ENCODE results near the gene OFD1.
A peak's percentile ranks its signal among the peaks of the same experiment; 100 is the strongest.

Gene OFD1, protein sequence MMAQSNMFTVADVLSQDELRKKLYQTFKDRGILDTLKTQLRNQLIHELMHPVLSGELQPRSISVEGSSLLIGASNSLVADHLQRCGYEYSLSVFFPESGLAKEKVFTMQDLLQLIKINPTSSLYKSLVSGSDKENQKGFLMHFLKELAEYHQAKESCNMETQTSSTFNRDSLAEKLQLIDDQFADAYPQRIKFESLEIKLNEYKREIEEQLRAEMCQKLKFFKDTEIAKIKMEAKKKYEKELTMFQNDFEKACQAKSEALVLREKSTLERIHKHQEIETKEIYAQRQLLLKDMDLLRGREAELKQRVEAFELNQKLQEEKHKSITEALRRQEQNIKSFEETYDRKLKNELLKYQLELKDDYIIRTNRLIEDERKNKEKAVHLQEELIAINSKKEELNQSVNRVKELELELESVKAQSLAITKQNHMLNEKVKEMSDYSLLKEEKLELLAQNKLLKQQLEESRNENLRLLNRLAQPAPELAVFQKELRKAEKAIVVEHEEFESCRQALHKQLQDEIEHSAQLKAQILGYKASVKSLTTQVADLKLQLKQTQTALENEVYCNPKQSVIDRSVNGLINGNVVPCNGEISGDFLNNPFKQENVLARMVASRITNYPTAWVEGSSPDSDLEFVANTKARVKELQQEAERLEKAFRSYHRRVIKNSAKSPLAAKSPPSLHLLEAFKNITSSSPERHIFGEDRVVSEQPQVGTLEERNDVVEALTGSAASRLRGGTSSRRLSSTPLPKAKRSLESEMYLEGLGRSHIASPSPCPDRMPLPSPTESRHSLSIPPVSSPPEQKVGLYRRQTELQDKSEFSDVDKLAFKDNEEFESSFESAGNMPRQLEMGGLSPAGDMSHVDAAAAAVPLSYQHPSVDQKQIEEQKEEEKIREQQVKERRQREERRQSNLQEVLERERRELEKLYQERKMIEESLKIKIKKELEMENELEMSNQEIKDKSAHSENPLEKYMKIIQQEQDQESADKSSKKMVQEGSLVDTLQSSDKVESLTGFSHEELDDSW

DNA sequence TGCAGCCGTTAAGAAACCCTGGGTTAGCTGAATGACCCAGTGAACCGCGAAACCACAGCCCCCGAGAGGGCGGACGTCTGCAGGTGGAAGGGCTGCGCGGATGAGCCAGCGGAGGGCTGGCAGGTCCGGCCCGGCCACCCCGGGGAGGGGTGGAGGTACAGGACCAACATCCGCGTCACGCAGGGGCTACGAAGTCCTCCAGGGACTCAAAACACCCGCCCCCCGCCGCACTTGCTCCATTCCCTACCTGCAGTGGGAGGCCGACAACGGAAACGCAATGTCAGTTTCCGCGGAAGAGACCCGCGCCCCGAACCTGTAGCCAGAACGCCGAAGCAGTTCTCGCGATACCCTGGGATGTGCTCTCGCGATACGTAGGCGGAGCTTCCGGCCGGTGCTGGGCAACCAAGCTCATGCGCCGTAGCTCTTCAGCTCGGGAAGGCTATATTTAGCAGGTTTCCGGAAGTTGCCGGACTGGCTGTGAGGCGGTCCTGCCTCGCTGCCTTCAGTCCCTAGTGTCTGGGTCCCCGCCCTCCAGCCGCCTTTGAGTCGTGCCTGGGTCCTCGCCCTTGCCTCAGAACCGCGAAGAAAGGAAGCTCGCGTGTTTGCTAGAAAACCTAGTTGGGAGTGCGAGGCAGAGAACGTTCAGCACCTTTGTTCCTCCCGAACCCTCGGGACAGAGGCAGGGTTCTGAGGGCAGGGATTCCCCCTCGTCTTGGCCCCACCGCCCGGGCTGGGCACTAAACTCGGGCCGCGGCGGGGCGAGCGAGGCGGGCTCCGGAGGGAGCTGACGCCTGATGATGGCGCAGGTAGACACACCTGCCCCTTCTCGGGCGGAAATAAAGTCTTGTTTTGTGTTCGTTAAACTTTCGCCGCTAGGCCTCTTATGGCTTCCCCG is at the start of gene OFD1, which contains the start of gene TRAPPC2:
OFD1 (plus strand) TSS at position 471 of the 895 bp plus-strand sequence; CDS start at position 795, 324 bp downstream.
TRAPPC2 (minus strand) TSS at position 343 of the 895 bp plus-strand sequence. CDS start 14,657 bp downstream, outside the sequence.
- peak; percentile 94 for DNase-seq (ENCODE audit: low spot score)

DNA sequence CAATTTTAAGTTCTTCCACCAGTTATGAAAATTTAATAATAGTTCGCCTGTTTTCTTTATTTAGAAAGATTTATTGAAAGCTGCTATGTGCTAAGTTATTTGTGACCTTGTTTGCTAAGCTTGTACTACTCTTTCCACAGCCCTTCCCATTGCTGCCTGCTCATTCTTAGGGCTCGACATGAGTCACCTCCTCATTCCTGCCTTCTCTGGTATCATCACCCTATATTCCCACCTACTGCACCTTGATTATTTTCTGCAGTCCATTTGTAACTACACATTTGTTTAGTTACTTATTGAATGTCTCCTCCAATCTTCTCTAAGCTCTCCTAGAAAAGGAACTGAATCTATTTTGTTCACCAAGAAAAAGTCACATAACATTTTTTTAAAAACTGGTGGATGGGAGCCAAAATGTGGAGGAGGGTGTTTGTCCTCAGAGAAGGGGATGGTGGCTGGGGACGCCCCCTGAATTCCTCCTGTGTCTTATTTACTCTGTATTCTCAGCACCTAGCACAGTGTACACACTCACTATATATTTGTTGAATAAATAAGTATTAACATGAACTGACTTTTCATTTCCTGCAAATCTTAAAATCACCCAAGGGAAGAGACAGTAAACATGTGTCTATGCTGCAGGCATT is 49.3 kb upstream of the OFD1 start:
- no peak for DNase-seq (ENCODE audit: low spot score)

DNA sequence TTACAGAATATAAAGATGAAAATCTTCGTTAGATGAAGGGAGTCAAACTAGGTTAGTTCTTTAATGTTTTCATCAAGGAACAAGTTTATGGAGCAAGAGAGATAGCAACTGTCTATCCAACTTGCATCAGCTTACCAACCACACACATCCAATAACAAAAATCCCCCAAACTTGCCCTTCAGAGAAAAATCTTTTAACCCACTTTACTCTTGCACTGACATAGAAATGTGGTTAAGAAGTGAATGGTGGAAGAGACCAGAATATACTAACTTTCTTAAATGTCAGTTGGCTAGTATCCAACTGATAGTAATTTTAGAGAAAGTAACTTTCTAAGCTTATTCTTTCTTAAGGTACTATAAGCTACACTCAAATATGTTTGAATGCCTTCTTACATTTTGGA is 47.3 kb upstream of the OFD1 start:
- no peak for DNase-seq (ENCODE audit: low spot score)

DNA sequence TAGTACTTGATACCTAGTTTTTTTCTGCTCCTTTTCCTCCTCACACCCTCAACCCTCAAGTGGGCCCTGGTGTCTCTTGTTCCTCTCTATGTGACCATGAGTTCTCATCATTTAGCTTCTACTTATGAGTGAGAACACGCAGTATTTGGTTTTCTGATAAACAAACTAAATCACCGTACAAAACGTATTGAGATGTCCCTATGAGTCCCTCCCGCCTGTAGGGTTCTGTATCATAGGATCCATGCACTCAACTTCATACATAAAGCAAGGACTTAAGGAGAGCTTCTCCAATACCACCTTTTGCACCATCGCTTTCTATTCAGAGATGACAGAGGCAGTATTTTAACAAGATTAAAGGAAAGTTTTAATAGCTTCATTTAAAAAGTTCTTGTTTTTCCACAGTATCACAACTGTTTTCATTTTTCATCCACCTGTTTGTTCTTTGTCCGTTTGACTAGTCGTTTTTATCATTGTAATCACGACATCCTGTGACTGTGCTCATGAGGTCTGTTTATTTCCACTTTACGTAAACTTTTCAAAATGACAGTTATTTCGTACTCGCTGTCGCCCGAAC is 46.1 kb upstream of the OFD1 start:
- DNase-seq (ENCODE audit: low spot score) = no peak

DNA sequence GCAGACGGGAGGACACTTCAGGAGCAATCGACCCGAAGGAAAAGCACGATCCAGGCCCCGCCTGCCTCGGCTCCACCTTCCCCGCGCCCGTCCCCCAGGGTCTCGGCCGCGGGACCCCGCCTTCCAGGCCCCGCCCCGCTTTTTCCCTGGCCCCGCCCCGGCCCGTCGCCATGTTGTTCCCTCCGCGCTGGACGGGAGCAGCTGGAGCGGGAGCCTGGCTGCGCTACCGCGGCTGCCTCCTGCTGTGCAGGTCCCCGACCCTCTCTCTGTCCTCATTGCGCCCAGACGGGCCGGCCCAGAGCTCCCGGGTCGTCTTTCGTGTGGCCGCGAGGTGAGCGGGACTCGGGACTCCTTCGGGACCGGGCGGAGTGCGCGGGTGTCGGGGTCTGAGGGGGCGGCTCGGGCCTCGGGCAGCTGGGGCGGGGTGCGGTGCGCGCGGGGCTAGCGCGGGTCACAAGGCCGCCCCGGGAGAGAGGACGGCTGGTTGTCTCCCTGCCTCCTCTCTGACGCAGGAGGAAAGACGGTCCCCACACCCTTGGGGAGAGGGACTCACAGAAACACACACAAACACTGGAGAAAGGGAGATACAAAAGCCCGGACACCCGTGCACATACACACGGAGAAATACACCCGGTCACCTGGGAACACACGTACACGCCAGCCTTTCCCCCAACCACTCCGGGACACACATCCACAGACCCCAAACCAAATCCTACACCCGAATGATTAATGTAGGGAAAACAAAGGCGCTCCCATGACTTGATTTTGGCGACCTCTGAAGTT is 45.4 kb upstream of the OFD1 start, which contains the start of gene RAB9A:
RAB9A (plus strand) TSS at position 171 of the 783 bp plus-strand sequence. CDS start 19,619 bp downstream, outside the sequence.
- peak; percentile 74 for DNase-seq (ENCODE audit: low spot score)

DNA sequence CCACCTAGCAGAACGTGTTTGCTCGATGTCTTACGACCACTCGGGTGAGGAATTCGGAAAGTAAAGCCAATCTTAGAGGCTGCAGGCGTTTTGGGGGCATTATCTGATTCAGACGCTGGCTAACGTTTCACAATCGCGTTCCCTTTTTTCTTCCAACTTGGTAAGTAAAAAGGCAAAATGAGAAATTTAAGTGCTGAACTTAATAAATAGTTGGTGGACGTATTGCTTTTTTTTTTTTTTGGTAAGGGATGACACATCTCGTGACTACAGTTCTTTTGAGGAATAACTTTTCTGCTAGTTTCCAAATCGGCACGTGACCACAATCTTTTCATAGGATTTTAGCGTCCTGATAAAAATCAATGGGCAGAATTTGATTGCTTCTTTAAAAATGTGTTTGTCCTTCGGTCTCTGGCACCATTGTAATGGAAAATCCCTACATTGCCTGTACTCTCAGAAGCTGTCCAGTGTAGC is 44.8 kb upstream of the OFD1 start:
- no peak for DNase-seq (ENCODE audit: low spot score)

DNA sequence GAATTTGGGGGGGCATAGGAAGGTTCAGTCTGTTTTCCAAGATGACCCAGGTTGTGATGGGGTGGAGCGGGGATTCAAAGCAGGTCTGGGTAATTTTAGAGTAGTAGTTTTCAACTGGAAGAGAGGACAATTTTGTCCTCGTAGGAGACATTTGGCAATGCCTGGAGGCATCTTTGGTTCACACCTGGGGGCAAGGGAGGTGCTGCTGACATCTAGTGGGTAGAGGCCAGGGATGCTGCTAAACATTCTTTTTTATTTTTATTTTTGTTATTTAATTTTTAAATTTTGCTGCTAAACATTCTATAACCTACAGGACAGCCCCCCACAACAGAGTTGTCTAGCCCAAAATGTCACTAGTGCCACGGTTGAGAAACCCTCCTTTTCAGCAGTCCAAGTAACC is 43.7 kb upstream of the OFD1 start:
- DNase-seq (ENCODE audit: low spot score) = no peak

DNA sequence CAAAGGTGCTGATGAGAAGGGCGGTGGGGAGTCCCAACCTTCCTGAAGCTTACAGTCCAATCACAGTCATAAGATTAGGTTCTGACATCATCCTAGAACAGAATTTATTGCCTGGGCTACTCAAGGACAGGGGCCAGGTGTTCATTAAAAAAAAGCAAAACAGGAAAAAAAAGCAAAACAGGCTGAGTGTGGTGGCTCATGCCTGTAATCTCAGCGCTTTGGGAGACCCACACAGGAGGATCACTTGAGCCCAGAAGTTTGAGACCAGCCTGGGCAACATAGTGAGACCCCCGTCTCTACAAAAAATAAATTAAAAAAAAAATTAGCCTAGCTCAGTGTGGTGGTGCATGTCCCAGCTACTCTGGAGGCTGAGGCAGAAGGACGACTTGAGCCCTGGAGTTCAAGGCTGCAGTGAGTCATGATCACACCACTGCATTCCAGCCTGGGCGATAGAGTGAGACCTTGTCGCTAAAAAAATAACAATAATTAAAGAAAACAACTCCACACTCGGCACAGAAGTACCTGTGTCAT is 42.6 kb upstream of the OFD1 start:
- DNase-seq (ENCODE audit: low spot score) = no peak

DNA sequence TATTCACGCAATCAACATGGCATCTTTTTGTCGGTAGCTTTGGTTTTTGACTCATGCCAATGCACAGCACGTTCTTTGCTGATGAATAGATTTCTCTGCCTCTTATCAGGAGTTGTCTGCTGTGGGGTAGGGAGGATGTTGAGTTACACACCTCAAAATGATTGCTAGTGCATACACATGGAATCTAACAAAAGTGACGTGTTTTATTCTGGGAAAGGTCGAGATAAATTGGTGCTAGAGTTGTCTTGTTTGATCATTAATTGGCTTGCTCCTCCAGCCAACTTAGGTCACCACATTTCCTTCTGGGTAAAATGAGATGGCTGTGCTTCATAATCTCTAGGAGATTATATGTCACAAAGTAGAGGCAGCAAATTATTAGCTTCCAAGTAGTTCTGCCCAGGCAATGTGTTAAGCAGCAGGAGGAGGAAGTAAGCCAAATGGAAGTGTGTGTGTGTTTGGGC is 41.7 kb upstream of the OFD1 start:
- no peak for DNase-seq (ENCODE audit: low spot score)

DNA sequence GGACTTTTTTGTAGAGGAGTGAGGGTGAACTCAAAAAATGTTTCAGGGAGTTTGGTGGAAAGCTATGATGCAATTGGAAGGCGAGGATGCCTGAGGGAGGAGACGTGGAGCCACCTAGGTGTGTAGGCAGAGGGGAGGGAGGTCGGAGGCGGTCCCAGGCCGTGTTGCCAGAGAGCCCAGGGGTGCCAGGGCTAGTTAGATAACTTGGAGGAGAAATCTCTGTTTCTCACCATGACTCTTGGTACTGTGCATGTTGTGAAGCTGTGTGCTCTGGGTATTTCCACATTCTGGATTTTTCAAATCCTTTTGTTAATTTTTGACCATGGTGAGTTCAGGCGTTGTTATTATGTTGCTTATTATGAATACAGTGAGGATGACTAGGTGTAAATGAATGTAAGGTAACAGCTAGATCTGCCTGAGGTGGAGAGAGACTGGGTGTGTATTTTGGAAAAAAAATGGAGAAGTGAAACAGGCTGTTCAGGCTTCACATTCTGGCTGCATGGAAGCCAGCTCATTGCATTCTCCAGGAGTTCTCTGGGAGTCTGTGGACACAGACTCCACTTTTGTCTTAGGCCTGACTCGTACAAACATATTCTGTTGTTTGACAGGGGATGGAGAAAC is 41.1 kb upstream of the OFD1 start:
- no peak for DNase-seq (ENCODE audit: low spot score)

DNA sequence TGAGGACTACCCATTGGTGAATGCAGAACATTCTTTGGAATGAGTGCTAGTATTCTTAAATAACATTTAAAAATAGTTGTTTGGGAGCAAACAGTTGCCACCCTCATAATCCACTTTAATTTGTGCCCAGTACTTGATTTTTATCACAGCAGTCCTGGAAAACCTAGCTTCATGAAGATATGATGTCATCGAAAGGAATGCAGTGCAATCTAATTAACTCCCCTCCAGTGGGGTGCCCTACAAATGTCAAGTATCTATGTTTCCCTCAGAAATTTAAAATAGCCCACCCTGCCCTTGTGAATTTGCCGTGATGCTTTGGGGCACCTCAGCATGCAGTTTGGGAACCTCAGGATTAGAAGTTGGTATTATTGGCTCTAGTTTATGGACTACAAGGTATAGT is 40.2 kb upstream of the OFD1 start:
- DNase-seq (ENCODE audit: low spot score) = no peak

DNA sequence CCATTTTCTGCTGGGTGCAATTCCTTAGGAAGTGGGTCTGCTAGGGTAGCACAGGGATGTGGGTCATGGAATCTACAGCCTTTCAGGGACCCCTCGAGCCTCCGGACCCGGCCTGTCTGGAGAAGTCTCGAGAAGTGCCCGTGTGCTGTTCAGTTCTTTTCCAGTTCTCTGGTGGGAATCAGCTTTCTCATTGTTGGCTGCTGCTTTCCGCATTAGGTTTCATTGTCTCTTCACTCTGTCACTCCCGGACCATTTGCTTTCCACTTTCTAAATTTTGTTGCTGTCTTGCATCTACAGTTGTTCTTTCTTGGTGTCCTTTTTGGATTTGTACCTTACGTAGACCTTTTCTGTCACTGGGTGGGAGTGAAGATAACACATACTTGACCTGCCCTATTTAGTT is 39.6 kb upstream of the OFD1 start:
- DNase-seq (ENCODE audit: low spot score) = no peak

DNA sequence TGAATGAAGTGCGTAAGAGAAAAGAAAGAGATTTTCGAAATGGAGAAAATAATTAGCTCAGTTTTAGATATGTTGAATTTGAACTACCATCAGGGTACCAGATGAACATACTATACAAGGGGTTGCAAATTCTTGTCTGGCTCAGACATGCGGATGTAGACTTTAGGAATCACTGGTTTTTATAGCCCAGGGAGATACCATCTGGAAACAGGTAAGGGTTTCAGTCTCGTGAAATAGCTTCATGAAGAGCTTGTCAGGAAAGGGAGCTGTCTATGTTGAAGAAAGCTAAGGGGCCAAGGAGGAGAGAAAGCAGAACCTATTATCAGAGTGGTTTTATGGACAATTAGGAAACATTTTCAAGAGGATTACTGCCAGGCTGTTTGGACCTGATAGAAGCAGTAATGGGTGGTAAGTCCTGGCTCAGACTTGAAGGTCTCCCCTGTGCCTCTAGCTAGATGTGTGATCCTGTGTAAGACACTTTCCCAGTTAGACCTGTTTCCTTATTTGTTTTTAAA is 38.9 kb upstream of the OFD1 start:
- DNase-seq (ENCODE audit: low spot score) = no peak

DNA sequence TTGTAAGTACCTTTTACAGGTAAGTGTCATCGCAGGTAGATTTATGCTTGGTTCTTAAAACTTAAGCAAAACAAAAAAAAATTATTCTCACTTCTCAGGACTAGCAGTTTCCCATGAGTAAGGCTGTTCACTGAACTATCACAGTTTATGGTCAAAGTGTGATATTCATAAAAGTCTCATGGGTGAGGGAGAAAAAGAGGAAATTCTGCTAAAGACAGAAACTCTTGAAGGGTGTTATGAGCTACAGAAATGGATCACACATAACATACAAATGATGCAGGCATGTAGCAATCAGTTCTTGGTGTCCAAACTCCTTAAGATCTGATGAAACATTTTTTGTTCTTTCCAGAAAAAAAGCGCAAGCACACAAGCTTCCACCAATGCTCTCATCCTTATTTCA is 37.1 kb upstream of the OFD1 start:
- no peak for DNase-seq (ENCODE audit: low spot score)

DNA sequence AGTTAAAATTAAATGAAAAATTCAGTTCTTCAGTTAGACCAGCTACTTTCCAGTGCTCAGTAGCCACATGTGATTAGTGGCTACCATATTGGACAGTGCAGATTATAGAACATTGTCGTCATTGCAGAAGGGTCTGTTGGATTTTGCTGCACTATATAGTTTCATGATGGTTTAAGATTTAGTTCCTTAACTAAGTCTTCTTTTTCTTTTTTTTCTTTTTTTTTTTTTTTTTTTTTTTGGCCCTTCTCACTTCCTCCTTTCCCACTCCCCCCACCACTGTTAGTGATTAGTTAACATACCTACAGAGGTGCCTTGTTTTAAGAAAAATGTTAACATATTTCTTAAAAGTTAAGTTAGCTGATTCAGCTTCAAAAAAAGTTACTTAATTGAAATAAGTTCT is 36.6 kb upstream of the OFD1 start:
- no peak for DNase-seq (ENCODE audit: low spot score)

DNA sequence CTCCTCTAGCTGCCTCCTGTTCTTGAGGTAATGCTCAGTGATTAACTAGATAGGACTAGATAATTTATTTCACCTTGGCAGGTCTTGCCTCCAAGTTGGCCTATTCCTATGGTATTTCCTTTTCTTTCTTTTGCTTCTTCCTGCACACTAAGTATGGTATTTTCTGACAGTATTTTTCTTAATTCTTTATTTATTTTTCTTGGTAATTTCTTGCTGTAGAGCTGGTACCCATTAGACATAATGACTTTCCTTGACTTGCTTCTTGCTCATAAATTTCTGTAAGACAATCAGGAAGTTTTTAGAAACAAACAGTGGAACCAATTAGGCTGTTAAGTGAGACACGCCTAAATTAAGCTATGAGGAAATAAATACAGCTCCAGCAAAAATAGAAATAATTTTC is 36.1 kb upstream of the OFD1 start:
- DNase-seq (ENCODE audit: low spot score) = no peak

DNA sequence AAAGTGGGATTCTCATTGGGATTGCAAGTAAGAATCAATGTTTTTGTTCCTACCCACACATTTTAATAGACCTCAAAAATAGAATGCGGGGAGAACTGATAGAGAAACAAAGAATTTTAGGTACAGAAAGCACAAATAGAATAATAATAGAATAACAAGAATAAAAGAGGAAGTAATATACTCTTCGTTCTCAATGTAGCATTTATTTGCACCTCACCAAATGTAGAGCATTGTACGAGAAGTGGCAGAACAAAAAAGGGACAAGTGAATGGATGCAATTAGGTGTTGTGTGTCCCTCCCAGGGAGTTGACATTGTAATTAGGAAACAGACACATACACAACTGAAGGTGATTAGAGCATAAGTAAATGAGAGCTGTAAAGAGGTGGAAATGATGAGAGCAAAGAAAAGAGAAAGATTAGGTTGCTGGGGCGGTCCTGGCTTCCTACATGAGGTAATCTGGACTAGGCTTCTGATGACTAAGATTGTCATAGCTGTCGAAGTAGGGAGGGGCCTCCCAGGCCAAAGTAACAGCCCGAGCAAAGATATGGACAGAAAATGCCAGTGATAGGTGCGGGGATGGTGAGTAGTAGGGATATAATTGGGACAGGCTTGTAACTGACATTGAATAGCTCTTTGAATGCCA is 35.2 kb upstream of the OFD1 start:
- DNase-seq (ENCODE audit: low spot score) = no peak

DNA sequence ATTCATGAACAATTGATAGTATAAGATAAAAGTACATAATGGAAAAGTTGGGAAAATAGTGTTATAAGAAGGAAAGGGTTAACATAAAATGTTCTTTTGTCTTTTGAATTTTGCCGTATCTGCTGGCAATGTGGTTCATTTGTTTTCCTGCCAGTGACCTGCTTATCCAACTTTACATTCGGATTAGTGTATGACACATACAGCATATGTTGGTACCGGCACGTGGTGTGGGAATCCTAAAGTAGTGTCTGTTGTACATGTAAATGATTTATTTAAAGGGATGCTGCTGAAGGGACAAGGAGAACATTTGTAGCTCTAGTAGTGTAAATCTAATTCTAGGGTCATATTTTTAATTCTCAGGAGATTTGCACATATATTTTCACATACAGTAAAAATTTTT is 34.2 kb upstream of the OFD1 start:
- DNase-seq (ENCODE audit: low spot score) = no peak
